HepG2 (cell line): ENCODE measurements around the gene CCDC126. TPM values are rescaled to one million over a fixed set of nuclear protein-coding genes. Genes with fewer than 3 reads are reported as not detected.

Source experiments
- ATAC-seq: fragments of 200-7000 bp; cut with Tn5 transposase; 3 replicates; pipeline ENCODE4 v1.9.1; 2020; ENCODE audit warnings: mild to moderate bottlenecking, moderate library complexity
- BruUV-seq: library from RNA; stranded (reverse); fragments of 400-500 nt; replicated peaks from 2 replicates; lab custom pipeline; 2021; lab: Mats Ljungman, UMichigan
- CTCF ChIA-PET: fragments of 300-600 bp; formaldehyde crosslinking; extraction: SDS; loops from one replicate; lab custom pipeline; 2021; ENCODE audit warnings: low total read pairs, inconsistent platforms, low intra/inter-chr PET ratio; lab: Yijun Ruan, JAX
- POLR2A ChIA-PET: fragments of 350-600 bp; sonication (Branson Sonifier 250); formaldehyde crosslinking; loops from one replicate; lab custom pipeline; 2020; ENCODE audit warnings: antibody characterized with exemption, inconsistent platforms; lab: Yijun Ruan, JAX
- DNase-seq: peaks from one replicate; pipeline ENCODE4 v3.0.0-alpha.2; 2015; ENCODE audit warnings: low spot score
- FAIRE-seq: peaks from 3 replicates; lab custom pipeline; 2011; peaks lifted over from hg19 to GRCh38; lab: Jason Lieb, UNC
- H2AFZ ChIP-seq: one replicate; pipeline ENCODE4 v1.6.1; 2011; ENCODE audit warnings: low read length, inconsistent platforms
- H3K27ac ChIP-seq: fragments of 300-600 bp; 3 replicates; pipeline ENCODE4 v1.8.0; 2011; ENCODE audit warnings: mixed run types, mild to moderate bottlenecking, mixed read lengths, low read length, inconsistent platforms; ENCODE audit not compliant: insufficient read depth; ENCODE audit errors: extremely low read length
- H3K27me3 ChIP-seq, 2 experiments: fragments of 200-600 bp in 1 of 2; 2 replicates in 1 of 2; 3 replicates in 1 of 2; pipeline versions ENCODE4 v1.6.0 to v1.8.0; 2011; ENCODE audit warnings: low read length in 2 of 2, mild to moderate bottlenecking in 2 of 2, moderate library complexity in 2 of 2, inconsistent platforms in 1 of 2; ENCODE audit not compliant: insufficient read depth in 2 of 2, control insufficient read depth in 1 of 2
- H3K36me3 ChIP-seq, 2 experiments: fragments of 200-600 bp in 1 of 2; replicated peaks in 1 of 2; 2 replicates in 1 of 2; 3 replicates in 1 of 2; pipeline versions ENCODE4 v1.5.1 to v1.8.0; 2011; ENCODE audit warnings: low read length in 2 of 2, inconsistent platforms in 1 of 2; ENCODE audit not compliant: insufficient read depth in 2 of 2, control insufficient read depth in 1 of 2
- H3K4me1 ChIP-seq: 2 replicates; pipeline ENCODE4 v1.5.1; 2012; ENCODE audit warnings: low read length, inconsistent platforms; ENCODE audit not compliant: insufficient read depth
- H3K4me2 ChIP-seq: 2 replicates; pipeline ENCODE4 v1.6.0; 2011; ENCODE audit warnings: low read depth, low read length, inconsistent platforms
- H3K4me3 ChIP-seq, 3 experiments: fragments of 200-600 bp in 1 of 3; sonication (generic), shearing (Covaris generic) in 1 of 3; replicated peaks in 1 of 3; 2 replicates each; pipeline ENCODE4 v1.5.1; 2011 to 2016; ENCODE audit warnings: low read length in 3 of 3, inconsistent platforms in 2 of 3, low read depth in 2 of 3, mild to moderate bottlenecking in 2 of 3, control low read depth in 1 of 3, mixed read lengths in 1 of 3; ENCODE audit not compliant: insufficient read depth in 1 of 3
- H3K79me2 ChIP-seq: one replicate; pipeline ENCODE4 v1.6.1; 2011; ENCODE audit warnings: low read length, inconsistent platforms; ENCODE audit not compliant: insufficient read depth
- H3K9ac ChIP-seq: 2 replicates; pipeline ENCODE4 v1.6.0; 2011; ENCODE audit warnings: mild to moderate bottlenecking, low read depth, low read length, inconsistent platforms; ENCODE audit not compliant: insufficient read depth
- H3K9me3 ChIP-seq: 2 replicates; pipeline ENCODE4 v1.5.1; 2012; ENCODE audit warnings: mild to moderate bottlenecking, low read length
- H4K20me1 ChIP-seq: 2 replicates; pipeline ENCODE4 v1.6.0; 2011; ENCODE audit warnings: inconsistent platforms, mild to moderate bottlenecking, low read length, moderate library complexity; ENCODE audit not compliant: insufficient read depth
- HOXD1 ChIP-seq: sonication (generic); formaldehyde crosslinking; IDR thresholded peaks from 2 replicates; pipeline ENCODE4 v1.5.0; 2020; ENCODE audit warnings: missing genetic modification reagents
- IKZF4 ChIP-seq: sonication (generic); formaldehyde crosslinking; IDR thresholded peaks from 2 replicates; pipeline ENCODE4 v1.5.1; 2020; ENCODE audit warnings: borderline replicate concordance, mild to moderate bottlenecking, low read depth, missing genetic modification reagents; ENCODE audit errors: not compliant biosample characterization
- IRF2 ChIP-seq: IDR thresholded peaks from 2 replicates; pipeline ENCODE4 v1.6.1; 2018; ENCODE audit warnings: missing genetic modification reagents, missing compliant biosample characterization
- MAFF ChIP-seq: IDR thresholded peaks from 2 replicates; pipeline ENCODE4 v1.6.1; 2011; ENCODE audit warnings: low read depth, low read length, improper control_type of control experiment
- TARDBP ChIP-seq: sonication (generic); formaldehyde crosslinking; IDR thresholded peaks from 2 replicates; pipeline ENCODE4 v1.8.0; 2022; ENCODE audit warnings: mild to moderate bottlenecking, missing genetic modification reagents
- THAP8 ChIP-seq: sonication (generic); formaldehyde crosslinking; IDR thresholded peaks from 2 replicates; pipeline ENCODE4 v1.5.1; 2020; ENCODE audit warnings: missing genetic modification reagents, mild to moderate bottlenecking, borderline replicate concordance
- ZC3H13 ChIP-seq: sonication (generic); formaldehyde crosslinking; IDR thresholded peaks from 2 replicates; pipeline ENCODE4 v1.8.1; 2023; ENCODE audit warnings: mild to moderate bottlenecking, missing genetic modification reagents, moderate library complexity
- ZNF10 ChIP-seq: sonication (generic); formaldehyde crosslinking; IDR thresholded peaks from 2 replicates; pipeline ENCODE4 v1.4.0; 2020; ENCODE audit warnings: mild to moderate bottlenecking, low read depth, missing genetic modification reagents, borderline replicate concordance
- ZNF296 ChIP-seq: sonication (generic); formaldehyde crosslinking; conservative IDR thresholded peaks from 2 replicates; pipeline ENCODE4 v1.5.0; 2020; ENCODE audit warnings: mild to moderate bottlenecking, missing genetic modification reagents
- ZNF3 ChIP-seq: IDR thresholded peaks from 2 replicates; pipeline ENCODE4 v1.7.0; 2017; ENCODE audit warnings: inconsistent platforms
- ZNF446 ChIP-seq: sonication (generic); formaldehyde crosslinking; IDR thresholded peaks from 2 replicates; pipeline ENCODE4 v1.5.0; 2020; ENCODE audit warnings: mild to moderate bottlenecking, missing genetic modification reagents
- ZNF558 ChIP-seq: sonication (generic); formaldehyde crosslinking; IDR thresholded peaks from 2 replicates; pipeline ENCODE4 v1.9.0; 2022; ENCODE audit warnings: mild to moderate bottlenecking, missing genetic modification reagents, borderline replicate concordance
- ZNF891 ChIP-seq: sonication (generic); formaldehyde crosslinking; IDR thresholded peaks from 2 replicates; pipeline ENCODE4 v1.5.0; 2020; ENCODE audit warnings: mild to moderate bottlenecking, missing genetic modification reagents
- ZUFSP ChIP-seq: sonication (generic); formaldehyde crosslinking; IDR thresholded peaks from 2 replicates; pipeline ENCODE4 v1.9.0; 2021; ENCODE audit warnings: missing genetic modification reagents, mild to moderate bottlenecking, borderline replicate concordance
- in situ Hi-C: cut with HindIII; loops from 2 replicates; pipeline ENCODE4 v1.10.0; 2017; ENCODE audit warnings: low pct_unique_long_range_greater_than_20kb; ENCODE audit not compliant: extremely low pct_ligation_motif_present
- intact Hi-C: fragments of 100-400 bp; cut with micrococcal nuclease; formaldehyde crosslinking; loops from one replicate; pipeline ENCODE4 v1.10.0; 2022; ENCODE audit not compliant: unreplicated experiment
- polyA plus RNA-seq, 8 experiments: library from polyadenylated mRNA; depleted of rRNA in 3 of 8; stranded (reverse) in 7 of 8; unstranded in 1 of 8; fragments of >200 nt; fragmentation: Illumina TruSeq in 4 of 8; extraction: Trizol in 4 of 8; gene quantifications; 2 replicates each; pipeline versions ENCODE4 v1.2.1 to v1.2.3, GENCODE V29; 2011 to 2016; ENCODE audit warnings: low read depth in 4 of 8, missing spikeins in 1 of 8, mixed read lengths in 1 of 8; ENCODE audit not compliant: insufficient read depth in 1 of 8
- total RNA-seq, 5 experiments: library from RNA; depleted of rRNA; stranded (reverse); fragments of >200 nt; fragmentation: Illumina TruSeq; extraction: Trizol; gene quantifications; 2 replicates each; pipeline ENCODE4 v1.2.3, GENCODE V29; 2016; ENCODE audit warnings: low read depth in 1 of 5

CCDC126 gene
- total and polyA plus RNA-seq, 2 of the 13 experiments (the other 11 are each of a cell fraction or from before 2014, with no cell fraction given), result 3.5 to 9.3 TPM

DNA sequence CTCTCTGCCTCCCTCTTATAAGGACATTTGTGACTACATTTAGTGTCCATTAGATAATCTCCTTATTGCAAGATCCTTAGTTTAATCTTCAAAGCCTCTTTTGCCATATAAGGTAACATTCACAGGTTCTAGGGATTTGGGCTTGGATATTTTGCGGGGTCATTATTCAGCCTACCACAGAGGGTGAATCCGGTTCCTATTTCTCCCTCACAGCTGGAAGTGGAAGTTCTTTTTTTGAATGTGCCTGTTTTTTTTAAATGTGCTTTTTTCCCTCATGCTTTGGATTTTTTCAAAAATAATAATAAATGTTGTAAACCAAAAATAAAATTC lies 65.8 kb downstream of the CCDC126 start (continued):
- TF ChIP-seq ZNF558 (no peak), MAFF (no peak)

- H3K4me3 ChIP-seq, result no peak overlapping the region
- no peak overlapping the region for H3K4me2 ChIP-seq
- H3K36me3 ChIP-seq, result no peaks in the 10 kb centered on the region
- no peak overlapping the region for H3K9ac ChIP-seq
- H3K4me1 ChIP-seq, result no peaks in the 10 kb centered on the region
- DNase-seq (no peak), ATAC-seq (no peak), FAIRE-seq (no peak)
- no peaks in the 10 kb centered on the region for H3K27me3 ChIP-seq
- H4K20me1 ChIP-seq, result no peaks in the 10 kb centered on the region
- TF ChIP-seq ZUFSP (CRISPR knock-in tag) (no peak), ZNF3 (CRISPR knock-in tag) (no peak), ZNF296 (CRISPR knock-in tag) (no peak), ZC3H13 (no peak), ZNF891 (CRISPR knock-in tag) (no peak), IKZF4 (CRISPR knock-in tag) (no peak), HOXD1 (no peak), ZNF10 (no peak), ZNF446 (no peak), IRF2 (CRISPR knock-in tag) (no peak), TARDBP (no peak), THAP8 (CRISPR knock-in tag) (no peak)
- no TSS peak for BruUV-seq
- H3K27ac ChIP-seq, result no peak overlapping the region
- CTCF ChIA-PET, result no interaction called here
- POLR2A ChIA-PET, result no interaction called here
- no peak overlapping the region for H2AFZ ChIP-seq
- H3K79me2 ChIP-seq, result no peaks in the 10 kb centered on the region
- in situ Hi-C loops (no loop called here), intact Hi-C loops (no loop called here)
- H3K9me3 ChIP-seq, result no peaks in the 10 kb centered on the region
These were observed 66.9 kb downstream of the CCDC126 start for GRCh38 chr7:23664122-23664521.
